ENCODE results near the gene USP10. TPM values are rescaled to one million over a fixed set of nuclear protein-coding genes. Genes with fewer than 3 reads are reported as not detected.

USP10 gene
- total and polyA plus RNA-seq, 2 donors (not counting 3 experiments of a cell fraction or from before 2014, with no cell fraction given), result 84.0 to 115 TPM

DNA sequence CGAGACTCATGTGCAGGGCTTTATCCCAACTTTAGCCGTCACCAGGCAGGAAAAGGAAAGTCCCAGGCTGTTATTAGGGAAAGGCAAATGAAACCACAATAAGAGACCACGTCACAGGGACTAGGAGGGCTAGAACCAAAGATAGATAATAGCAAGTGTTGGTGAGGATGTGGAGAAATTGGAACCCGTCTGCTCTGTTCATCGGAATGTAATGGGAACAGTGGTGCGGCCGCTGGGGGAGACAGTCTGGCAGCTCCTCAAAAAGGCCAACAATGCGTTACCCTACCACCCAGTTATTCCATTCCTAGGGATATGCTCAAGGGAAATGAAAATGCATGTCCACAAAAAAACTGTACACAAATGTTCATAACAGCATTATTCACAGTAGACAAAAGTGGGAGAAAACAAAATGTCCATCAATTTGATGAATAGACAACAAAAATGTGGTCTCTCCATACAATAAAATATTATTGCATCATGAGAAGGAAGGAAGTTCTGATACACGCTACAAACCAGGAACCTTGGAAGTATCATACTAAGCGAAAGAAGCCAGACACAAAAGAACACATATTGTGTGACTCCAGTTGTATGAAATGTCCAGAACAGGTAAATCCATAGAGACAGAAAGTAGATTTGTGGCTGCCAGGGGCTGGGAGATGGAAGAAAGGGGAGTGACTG is 19.5 kb upstream of the USP10 start:
- H3K9me1 ChIP-seq (replicated peaks; ENCODE audit: control insufficient read depth, extremely low read depth, insufficient read depth, low read length), result no peaks in the 10 kb centered on the region
- H3K36me3 ChIP-seq (ENCODE audit: control insufficient read depth in 2 of 2, extremely low read depth in 1 of 2, insufficient read depth in 2 of 2, low read length in 2 of 2), result no peaks in the 10 kb centered on the region
- intact Hi-C loops (cut with micrococcal nuclease) (no loop called here), dilution Hi-C loops (cut with MboI; ENCODE audit: extremely low pct_ligation_motif_present, low sequenced_read_pairs) (no loop called here)
- H3K27me3 ChIP-seq (ENCODE audit: control insufficient read depth in 2 of 2, insufficient read depth in 2 of 2, low read length in 2 of 2), result peaks cover 13 to 20% of the 10 kb centered on the region in 2 experiments
- no TSS peak for BruUV-seq (replicated peaks)
- no peaks in the 10 kb centered on the region for H3K9me3 ChIP-seq (replicated peaks; ENCODE audit: control insufficient read depth, insufficient read depth, low read length)
- POLR2A ChIA-PET, result no interaction called here
- DNase-seq (ENCODE audit: low read depth, low spot score) (no peak), FAIRE-seq (no peak)
- no peak overlapping the region for H3K4me2 ChIP-seq (ENCODE audit: insufficient read depth, low read length)
- no peak overlapping the region for H3K4me3 ChIP-seq (replicated peaks in 1 of 3; ENCODE audit: insufficient read depth in 1 of 3, low read depth in 1 of 3, low read length in 3 of 3)
- TF ChIP-seq GATA2 (IDR thresholded peaks at IDR 0.05; ENCODE audit: insufficient read depth, insufficient read length, low read depth, low read length), result no peak
- TF ChIP-seq, protein P1, sequence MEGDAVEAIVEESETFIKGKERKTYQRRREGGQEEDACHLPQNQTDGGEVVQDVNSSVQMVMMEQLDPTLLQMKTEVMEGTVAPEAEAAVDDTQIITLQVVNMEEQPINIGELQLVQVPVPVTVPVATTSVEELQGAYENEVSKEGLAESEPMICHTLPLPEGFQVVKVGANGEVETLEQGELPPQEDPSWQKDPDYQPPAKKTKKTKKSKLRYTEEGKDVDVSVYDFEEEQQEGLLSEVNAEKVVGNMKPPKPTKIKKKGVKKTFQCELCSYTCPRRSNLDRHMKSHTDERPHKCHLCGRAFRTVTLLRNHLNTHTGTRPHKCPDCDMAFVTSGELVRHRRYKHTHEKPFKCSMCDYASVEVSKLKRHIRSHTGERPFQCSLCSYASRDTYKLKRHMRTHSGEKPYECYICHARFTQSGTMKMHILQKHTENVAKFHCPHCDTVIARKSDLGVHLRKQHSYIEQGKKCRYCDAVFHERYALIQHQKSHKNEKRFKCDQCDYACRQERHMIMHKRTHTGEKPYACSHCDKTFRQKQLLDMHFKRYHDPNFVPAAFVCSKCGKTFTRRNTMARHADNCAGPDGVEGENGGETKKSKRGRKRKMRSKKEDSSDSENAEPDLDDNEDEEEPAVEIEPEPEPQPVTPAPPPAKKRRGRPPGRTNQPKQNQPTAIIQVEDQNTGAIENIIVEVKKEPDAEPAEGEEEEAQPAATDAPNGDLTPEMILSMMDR (IDR thresholded peaks at IDR 0.05; ENCODE audit: extremely low read depth in 1 of 2, insufficient read depth in 1 of 2, low read depth in 1 of 2, low read length in 2 of 2), result no peak
- TF ChIP-seq JUN (IDR thresholded peaks at IDR 0.05; ENCODE audit: borderline replicate concordance, insufficient read depth, insufficient read length, low read depth), result no peak
- no peak for TF ChIP-seq MYC (IDR thresholded peaks at IDR 0.05; ENCODE audit: low read depth, low read length)
- TF ChIP-seq POLR2A (IDR thresholded peaks at IDR 0.05; ENCODE audit: low read depth, low read length), result no peak
- TF ChIP-seq, protein P2, sequence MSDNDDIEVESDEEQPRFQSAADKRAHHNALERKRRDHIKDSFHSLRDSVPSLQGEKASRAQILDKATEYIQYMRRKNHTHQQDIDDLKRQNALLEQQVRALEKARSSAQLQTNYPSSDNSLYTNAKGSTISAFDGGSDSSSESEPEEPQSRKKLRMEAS (IDR thresholded peaks at IDR 0.05; ENCODE audit: insufficient read depth, insufficient read length), result no peak
- TF ChIP-seq EZH2 (IDR thresholded peaks at IDR 0.05; ENCODE audit: borderline replicate concordance, low read depth, low read length, severe bottlenecking), result no peak
- TF ChIP-seq POLR2AphosphoS5 (IDR thresholded peaks at IDR 0.05; ENCODE audit: insufficient read depth, low read depth, low read length), result no peak
- no peak for TF ChIP-seq FOS (IDR thresholded peaks at IDR 0.05; ENCODE audit: borderline replicate concordance, insufficient read depth, low read length)
- H3K9ac ChIP-seq (replicated peaks; ENCODE audit: extremely low read depth, insufficient read depth, low read length), result no peak overlapping the region
- H2AFZ ChIP-seq (ENCODE audit: low read depth, low read length), result no peak overlapping the region
- CTCF ChIA-PET, result interaction anchor here (1.1 kb wide), 1 partner anchor 12 kb away, joined by 4 read pairs; no protein-coding TSS in a partner anchor
- H3K4me1 ChIP-seq (ENCODE audit: control insufficient read depth, extremely low read depth, insufficient read depth, low read length), result no peaks in the 10 kb centered on the region
- H3K79me2 ChIP-seq (ENCODE audit: control insufficient read depth, insufficient read depth, low read length), result no peaks in the 10 kb centered on the region
- H4K20me1 ChIP-seq (replicated peaks; ENCODE audit: control insufficient read depth, extremely low read depth, insufficient read depth, low read length), result no peaks in the 10 kb centered on the region
- no peak overlapping the region for H3K27ac ChIP-seq (ENCODE audit: insufficient read depth, low read depth, low read length)

Measured in endothelial cell of umbilical vein (primary cell).